Measurements from ENCODE around the gene FCRL3.

Gene FCRL3

DNA sequence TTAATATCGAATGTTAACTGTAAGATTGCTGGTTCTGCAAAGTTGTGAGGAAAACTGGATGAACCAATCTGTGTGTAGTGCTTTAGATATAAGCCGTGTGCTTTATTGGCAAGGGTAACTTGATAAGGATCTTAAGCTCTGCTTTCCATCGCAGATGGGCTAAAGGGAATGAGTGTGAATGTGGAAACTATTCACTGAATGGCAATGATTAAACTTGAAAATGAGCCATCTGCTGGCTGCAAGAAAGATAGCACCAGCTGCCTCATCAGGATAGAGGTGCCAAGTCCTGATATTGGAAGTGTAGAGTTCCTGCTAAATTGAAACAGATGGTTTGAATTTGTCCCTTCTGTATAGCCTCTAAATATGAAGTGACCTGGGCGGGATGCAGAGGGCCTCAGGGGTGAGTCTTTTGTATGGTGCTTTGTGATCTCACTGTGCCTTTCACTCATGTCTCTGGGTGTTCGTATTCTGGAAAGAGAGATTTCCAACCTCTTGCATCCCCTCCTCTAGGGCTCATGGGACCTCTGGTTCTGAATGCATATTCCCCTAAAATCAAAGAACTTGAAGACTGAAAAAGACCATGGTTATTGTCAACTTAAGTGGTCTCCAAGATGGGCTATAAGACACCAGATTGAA, 9.2 kb downstream of the FCRL3 start:
- H3K9ac ChIP-seq (ENCODE audit: low read depth in 1 of 2, low read length in 2 of 2) = no peak overlapping the region
- no peak overlapping the region for H3K27ac ChIP-seq (ENCODE audit: low read depth, low read length)
- no peaks in the 10 kb centered on the region for H3K4me1 ChIP-seq (ENCODE audit: control insufficient read depth in 1 of 2, insufficient read depth in 2 of 2, low read length in 2 of 2)
- no peaks in the 10 kb centered on the region for H3K9me3 ChIP-seq (ENCODE audit: control insufficient read depth in 1 of 2, low read length in 2 of 2)
- H3K27me3 ChIP-seq (ENCODE audit: control insufficient read depth in 1 of 2, insufficient read depth in 2 of 2, low read length in 2 of 2) = no peaks in the 10 kb centered on the region
- no peak overlapping the region for H3K4me3 ChIP-seq (ENCODE audit: low read depth in 1 of 2, low read length in 2 of 2)
- no peaks in the 10 kb centered on the region for H3K36me3 ChIP-seq (ENCODE audit: control insufficient read depth in 1 of 2, insufficient read depth in 2 of 2, low read length in 2 of 2)

DNA sequence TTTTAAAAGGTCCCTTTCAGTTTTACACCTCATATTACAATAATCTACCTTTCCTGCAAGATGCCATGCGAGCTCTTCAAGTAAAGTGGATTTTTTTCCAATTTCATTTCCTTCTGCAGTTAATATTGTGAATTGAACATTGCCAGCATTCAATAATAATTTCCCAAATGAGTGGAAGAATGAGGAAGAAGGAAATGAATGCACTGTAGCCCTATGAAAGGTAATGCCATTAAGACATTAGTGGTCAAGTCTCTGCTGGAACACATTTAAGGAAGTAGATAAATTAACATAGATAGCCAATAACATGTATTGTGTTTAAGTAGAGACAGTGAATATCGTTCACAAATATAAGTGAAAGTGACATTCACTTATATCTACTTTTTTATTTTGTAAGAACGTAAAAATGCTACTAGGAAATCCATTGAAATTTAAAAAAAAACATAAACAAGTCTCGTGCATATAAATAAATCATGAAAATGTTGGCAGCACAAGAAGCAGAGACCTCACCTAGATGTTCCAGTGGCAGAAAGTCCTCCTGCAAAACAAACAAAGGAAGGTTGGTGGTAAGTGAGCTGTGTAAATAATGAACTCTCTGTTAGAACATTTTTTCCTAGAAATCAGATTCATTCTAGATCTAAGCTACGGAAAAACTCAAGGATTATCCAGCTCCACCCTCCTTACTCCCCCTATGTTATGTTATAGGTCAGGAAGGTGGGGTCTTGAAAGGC, 17.7 kb downstream of the FCRL3 start:
- H3K9ac ChIP-seq (ENCODE audit: low read depth in 1 of 2, low read length in 2 of 2) = no peak overlapping the region
- H3K4me3 ChIP-seq (ENCODE audit: low read depth in 1 of 2, low read length in 2 of 2) = no peak overlapping the region
- no peaks in the 10 kb centered on the region for H3K27me3 ChIP-seq (ENCODE audit: control insufficient read depth in 1 of 2, insufficient read depth in 2 of 2, low read length in 2 of 2)
- H3K4me1 ChIP-seq (ENCODE audit: control insufficient read depth in 1 of 2, insufficient read depth in 2 of 2, low read length in 2 of 2) = no peaks in the 10 kb centered on the region
- no peaks in the 10 kb centered on the region for H3K9me3 ChIP-seq (ENCODE audit: control insufficient read depth in 1 of 2, low read length in 2 of 2)
- H3K36me3 ChIP-seq (ENCODE audit: control insufficient read depth in 1 of 2, insufficient read depth in 2 of 2, low read length in 2 of 2) = no peaks in the 10 kb centered on the region
- H3K27ac ChIP-seq (ENCODE audit: low read depth, low read length) = no peak overlapping the region

DNA sequence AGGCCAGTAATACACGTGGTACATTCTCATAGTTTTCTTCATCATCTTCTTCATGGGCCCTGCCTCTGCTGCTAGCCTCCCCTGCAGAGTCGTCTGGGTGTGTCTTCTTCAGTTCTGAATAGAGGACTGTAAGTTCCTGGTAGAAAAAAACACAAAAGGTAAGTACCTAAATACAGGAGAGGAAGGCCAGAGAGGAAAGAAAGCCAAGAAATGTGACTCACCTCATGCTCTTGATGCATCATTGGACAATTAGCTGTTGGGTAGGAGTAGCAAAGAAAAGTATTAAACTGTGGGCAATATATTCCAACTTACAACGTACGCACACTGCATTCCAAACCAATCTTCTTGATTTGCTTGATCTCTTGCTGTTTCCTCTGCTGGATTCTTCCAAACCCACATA, 21.8 kb downstream of the FCRL3 start:
- Histone ChIP-seq H3K27me3 (ENCODE audit: control insufficient read depth in 1 of 2, insufficient read depth in 2 of 2, low read length in 2 of 2) (peaks cover 0 to 2% of the 10 kb centered on the region in 2 donors), H3K9me3 (ENCODE audit: control insufficient read depth in 1 of 2, low read length in 2 of 2) (no peaks in the 10 kb centered on the region), H3K36me3 (ENCODE audit: control insufficient read depth in 1 of 2, insufficient read depth in 2 of 2, low read length in 2 of 2) (no peaks in the 10 kb centered on the region), H3K4me1 (ENCODE audit: control insufficient read depth in 1 of 2, insufficient read depth in 2 of 2, low read length in 2 of 2) (no peaks in the 10 kb centered on the region), H3K9ac (ENCODE audit: low read depth in 1 of 2, low read length in 2 of 2) (no peak overlapping the region), H3K4me3 (ENCODE audit: low read depth in 1 of 2, low read length in 2 of 2) (no peak overlapping the region), H3K27ac (ENCODE audit: low read depth, low read length) (no peak overlapping the region)

DNA sequence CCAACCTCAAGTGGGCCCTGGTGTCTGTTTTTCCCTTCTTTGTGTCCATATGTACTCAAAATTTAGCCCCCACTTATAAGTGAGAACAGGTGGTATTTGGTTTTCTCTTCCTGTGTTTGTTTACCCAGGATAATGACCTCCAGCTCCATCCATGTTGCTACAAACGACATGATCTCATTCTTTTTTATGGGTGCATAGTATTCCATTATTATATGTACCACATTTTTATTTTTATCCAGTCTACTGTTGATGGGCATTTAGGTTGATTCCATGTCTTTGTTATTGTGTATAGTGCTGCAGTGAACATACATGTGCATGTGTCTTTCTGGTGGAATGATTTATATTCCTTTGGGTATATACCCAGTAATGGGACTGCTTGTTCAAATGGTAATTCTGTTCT, 27.6 kb downstream of the FCRL3 start:
- Histone ChIP-seq H3K27me3 (ENCODE audit: control insufficient read depth in 1 of 2, insufficient read depth in 2 of 2, low read length in 2 of 2) (peaks cover 0 to 2% of the 10 kb centered on the region in 2 donors), H3K9ac (ENCODE audit: low read depth in 1 of 2, low read length in 2 of 2) (no peak overlapping the region), H3K27ac (ENCODE audit: low read depth, low read length) (no peak overlapping the region), H3K36me3 (ENCODE audit: control insufficient read depth in 1 of 2, insufficient read depth in 2 of 2, low read length in 2 of 2) (no peaks in the 10 kb centered on the region), H3K4me3 (ENCODE audit: low read depth in 1 of 2, low read length in 2 of 2) (no peak overlapping the region), H3K4me1 (ENCODE audit: control insufficient read depth in 1 of 2, insufficient read depth in 2 of 2, low read length in 2 of 2) (no peaks in the 10 kb centered on the region), H3K9me3 (ENCODE audit: control insufficient read depth in 1 of 2, low read length in 2 of 2) (peaks cover 0 to 5% of the 10 kb centered on the region in 2 donors)

DNA sequence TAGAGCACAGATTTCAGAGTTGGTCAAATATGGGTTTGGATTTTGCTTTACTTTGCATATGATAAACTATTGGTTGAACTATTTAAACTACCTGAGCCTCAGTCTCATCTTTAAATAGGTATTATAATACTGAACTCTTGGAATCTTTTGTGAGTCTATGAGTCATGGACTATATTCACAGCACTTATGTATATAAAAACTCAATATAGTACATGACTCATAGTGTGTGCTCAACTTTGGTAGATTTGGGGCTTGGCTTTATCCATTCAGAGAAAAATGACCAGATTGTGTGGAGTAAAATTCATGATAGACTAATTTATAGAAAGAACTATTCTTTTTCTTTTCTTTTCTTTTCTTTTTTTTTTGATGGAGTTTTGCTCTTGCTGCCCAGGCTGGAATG, 28.7 kb downstream of the FCRL3 start:
- Histone ChIP-seq H3K36me3 (ENCODE audit: control insufficient read depth in 1 of 2, insufficient read depth in 2 of 2, low read length in 2 of 2) (no peaks in the 10 kb centered on the region), H3K4me1 (ENCODE audit: control insufficient read depth in 1 of 2, insufficient read depth in 2 of 2, low read length in 2 of 2) (no peaks in the 10 kb centered on the region), H3K27me3 (ENCODE audit: control insufficient read depth in 1 of 2, insufficient read depth in 2 of 2, low read length in 2 of 2) (peaks cover 0 to under 1% of the 10 kb centered on the region in 2 donors), H3K9me3 (ENCODE audit: control insufficient read depth in 1 of 2, low read length in 2 of 2) (peaks cover 0 to 5% of the 10 kb centered on the region in 2 donors), H3K9ac (ENCODE audit: low read depth in 1 of 2, low read length in 2 of 2) (no peak overlapping the region), H3K27ac (ENCODE audit: low read depth, low read length) (no peak overlapping the region), H3K4me3 (ENCODE audit: low read depth in 1 of 2, low read length in 2 of 2) (no peak overlapping the region)

DNA sequence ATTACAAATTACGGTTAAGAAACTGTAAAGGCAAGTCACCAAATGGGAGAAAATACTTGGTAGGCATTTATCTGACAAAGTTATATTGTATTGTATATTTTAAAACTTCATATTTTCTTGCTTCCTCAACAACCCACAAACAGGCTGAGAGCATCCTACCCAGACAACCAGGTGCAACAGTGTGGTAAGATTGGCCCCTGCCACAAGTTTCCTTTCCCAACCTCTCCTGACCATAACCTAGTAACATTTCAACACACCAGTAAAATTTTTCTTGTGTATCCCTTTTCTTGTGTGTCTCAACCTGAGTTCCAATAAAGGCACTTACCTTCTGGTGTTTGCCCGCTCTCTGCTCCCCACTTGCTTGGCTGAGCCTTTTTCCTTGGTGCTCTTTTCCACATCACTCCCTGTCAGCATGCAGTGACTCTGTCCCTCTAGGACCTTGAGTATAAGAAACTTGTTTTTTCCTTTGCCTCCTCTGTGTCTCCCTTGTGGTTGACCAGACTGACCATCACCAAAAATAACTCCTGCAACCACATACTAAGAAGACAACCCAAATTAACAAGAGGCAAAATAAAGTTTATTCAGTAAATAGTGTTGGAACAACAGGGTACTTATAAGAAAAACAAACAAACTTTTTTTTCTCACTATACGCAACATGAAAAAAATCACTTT, 40.9 kb downstream of the FCRL3 start:
- Histone ChIP-seq H3K9ac (ENCODE audit: low read depth in 1 of 2, low read length in 2 of 2) (no peak overlapping the region), H3K36me3 (ENCODE audit: control insufficient read depth in 1 of 2, insufficient read depth in 2 of 2, low read length in 2 of 2) (no peaks in the 10 kb centered on the region), H3K4me3 (ENCODE audit: low read depth in 1 of 2, low read length in 2 of 2) (no peak overlapping the region)

DNA sequence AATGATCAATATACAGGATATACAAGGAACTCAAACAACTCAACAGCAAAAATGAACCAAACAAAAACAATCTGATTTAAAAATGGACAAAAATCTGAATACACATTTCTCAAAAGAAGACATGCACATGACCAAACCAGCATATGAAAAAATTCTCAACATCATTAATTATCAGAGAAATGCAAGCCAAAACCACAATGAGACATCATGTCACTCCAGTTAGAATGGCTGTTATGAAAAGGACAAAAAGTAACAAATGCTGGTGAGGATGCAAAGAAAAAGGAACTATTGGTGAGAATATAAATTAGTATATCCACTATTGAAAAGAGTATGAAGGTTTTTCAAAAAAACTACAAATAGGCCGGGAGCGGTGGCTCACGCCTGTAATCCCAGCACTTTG, 42.0 kb downstream of the FCRL3 start:
- H3K4me3 ChIP-seq (ENCODE audit: low read depth in 1 of 2, low read length in 2 of 2) = no peak overlapping the region
- no peaks in the 10 kb centered on the region for H3K4me1 ChIP-seq (ENCODE audit: control insufficient read depth in 1 of 2, insufficient read depth in 2 of 2, low read length in 2 of 2)
- no peak overlapping the region for H3K27ac ChIP-seq (ENCODE audit: low read depth, low read length)
- no peaks in the 10 kb centered on the region for H3K36me3 ChIP-seq (ENCODE audit: control insufficient read depth in 1 of 2, insufficient read depth in 2 of 2, low read length in 2 of 2)
- no peak overlapping the region for H3K9ac ChIP-seq (ENCODE audit: low read depth in 1 of 2, low read length in 2 of 2)
- H3K9me3 ChIP-seq (ENCODE audit: control insufficient read depth in 1 of 2, low read length in 2 of 2) = peaks cover 0 to 4% of the 10 kb centered on the region in 2 donors
- peaks cover 0 to 4% of the 10 kb centered on the region in 2 donors for H3K27me3 ChIP-seq (ENCODE audit: control insufficient read depth in 1 of 2, insufficient read depth in 2 of 2, low read length in 2 of 2)

More for the DNA sequence above, 40.9 kb downstream of the FCRL3 start:
- Histone ChIP-seq H3K27ac (ENCODE audit: low read depth, low read length) (no peak overlapping the region), H3K4me1 (ENCODE audit: control insufficient read depth in 1 of 2, insufficient read depth in 2 of 2, low read length in 2 of 2) (no peaks in the 10 kb centered on the region), H3K27me3 (ENCODE audit: control insufficient read depth in 1 of 2, insufficient read depth in 2 of 2, low read length in 2 of 2) (peaks cover 0 to 4% of the 10 kb centered on the region in 2 donors), H3K9me3 (ENCODE audit: control insufficient read depth in 1 of 2, low read length in 2 of 2) (peaks cover 0 to 4% of the 10 kb centered on the region in 2 donors)

DNA sequence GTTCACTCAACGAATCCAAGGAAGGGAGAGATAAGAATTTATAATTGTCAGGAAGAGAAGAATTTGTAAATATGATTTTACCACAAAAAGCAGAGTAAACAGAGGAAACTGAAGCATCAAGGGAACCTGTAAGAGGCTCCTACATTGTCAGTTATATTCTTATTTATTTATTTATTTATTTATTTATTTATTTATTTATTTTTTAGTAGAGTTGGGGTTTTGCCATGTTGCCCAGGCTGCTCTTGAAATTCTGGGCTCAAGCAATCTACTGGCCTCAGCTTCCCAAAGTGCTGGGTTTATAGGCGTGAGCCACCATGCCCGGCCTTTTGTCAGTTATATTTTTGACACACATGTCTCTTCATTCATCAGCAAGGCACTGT, 47.1 kb downstream of the FCRL3 start:
- no peaks in the 10 kb centered on the region for H3K36me3 ChIP-seq (ENCODE audit: control insufficient read depth in 1 of 2, insufficient read depth in 2 of 2, low read length in 2 of 2)
- no peaks in the 10 kb centered on the region for H3K9me3 ChIP-seq (ENCODE audit: control insufficient read depth in 1 of 2, low read length in 2 of 2)
- no peak overlapping the region for H3K4me3 ChIP-seq (ENCODE audit: low read depth in 1 of 2, low read length in 2 of 2)
- H3K9ac ChIP-seq (ENCODE audit: low read depth in 1 of 2, low read length in 2 of 2) = no peak overlapping the region
- H3K4me1 ChIP-seq (ENCODE audit: control insufficient read depth in 1 of 2, insufficient read depth in 2 of 2, low read length in 2 of 2) = no peaks in the 10 kb centered on the region
- peaks cover 2 to 11% of the 10 kb centered on the region in 2 donors for H3K27me3 ChIP-seq (ENCODE audit: control insufficient read depth in 1 of 2, insufficient read depth in 2 of 2, low read length in 2 of 2)
- H3K27ac ChIP-seq (ENCODE audit: low read depth, low read length) = no peak overlapping the region

DNA sequence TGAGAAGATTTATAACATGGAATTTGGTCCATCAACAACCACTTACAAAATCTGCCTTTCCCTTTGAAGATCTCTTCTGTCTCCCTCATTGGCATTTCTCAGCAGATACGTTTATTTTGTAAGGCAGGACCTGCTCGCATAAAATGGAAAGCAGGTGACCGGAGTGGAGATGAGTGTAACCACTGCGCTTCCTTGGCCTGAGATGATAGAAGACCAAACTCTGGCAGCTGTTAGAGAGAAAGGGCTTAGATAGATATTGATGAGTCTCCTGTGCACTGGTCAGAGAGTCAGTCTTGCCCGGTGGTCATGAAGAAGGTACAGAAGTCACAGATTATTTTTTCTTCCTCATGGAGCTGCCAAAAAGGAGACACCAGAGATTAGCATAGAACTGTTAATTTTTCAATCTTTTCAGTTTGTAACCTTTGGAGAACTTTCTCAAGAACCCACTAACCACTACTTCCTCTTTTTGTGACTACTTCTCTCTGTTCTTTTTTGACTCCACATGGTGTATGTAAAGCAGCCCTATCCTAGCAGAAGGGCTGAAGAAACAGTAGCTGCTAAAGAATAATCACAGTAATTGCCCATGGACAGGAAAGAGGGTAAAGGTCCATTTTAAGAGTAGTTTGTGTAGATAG, 47.6 kb downstream of the FCRL3 start:
- Histone ChIP-seq H3K36me3 (ENCODE audit: control insufficient read depth in 1 of 2, insufficient read depth in 2 of 2, low read length in 2 of 2) (no peaks in the 10 kb centered on the region), H3K4me3 (ENCODE audit: low read depth in 1 of 2, low read length in 2 of 2) (no peak overlapping the region), H3K27me3 (ENCODE audit: control insufficient read depth in 1 of 2, insufficient read depth in 2 of 2, low read length in 2 of 2) (peaks cover 2 to 11% of the 10 kb centered on the region in 2 donors), H3K4me1 (ENCODE audit: control insufficient read depth in 1 of 2, insufficient read depth in 2 of 2, low read length in 2 of 2) (no peaks in the 10 kb centered on the region), H3K9ac (ENCODE audit: low read depth in 1 of 2, low read length in 2 of 2) (no peak overlapping the region), H3K9me3 (ENCODE audit: control insufficient read depth in 1 of 2, low read length in 2 of 2) (no peaks in the 10 kb centered on the region), H3K27ac (ENCODE audit: low read depth, low read length) (no peak overlapping the region)

DNA sequence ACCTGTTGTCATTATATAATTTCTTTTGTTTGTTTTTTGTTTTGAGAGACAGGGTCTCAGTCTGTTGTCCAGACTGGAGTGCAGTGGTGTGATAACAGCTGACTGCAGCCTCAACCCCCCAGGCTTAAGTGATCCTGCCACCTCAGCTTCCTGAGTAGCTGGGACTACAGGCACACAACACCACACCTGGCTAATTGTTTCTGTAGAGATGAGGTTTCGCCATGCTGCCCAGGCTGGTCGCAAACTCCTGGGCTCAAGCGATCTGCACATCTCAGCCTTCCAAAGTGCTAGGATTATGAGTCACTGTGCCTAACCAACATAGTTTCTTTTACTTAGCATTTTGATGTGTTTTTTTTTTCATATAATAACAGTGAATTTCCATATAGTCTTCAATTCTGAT, 52.3 kb downstream of the FCRL3 start:
- Histone ChIP-seq H3K9ac (ENCODE audit: low read depth in 1 of 2, low read length in 2 of 2) (no peak overlapping the region), H3K27ac (ENCODE audit: low read depth, low read length) (no peak overlapping the region), H3K36me3 (ENCODE audit: control insufficient read depth in 1 of 2, insufficient read depth in 2 of 2, low read length in 2 of 2) (no peaks in the 10 kb centered on the region), H3K9me3 (ENCODE audit: control insufficient read depth in 1 of 2, low read length in 2 of 2) (no peaks in the 10 kb centered on the region), H3K4me1 (ENCODE audit: control insufficient read depth in 1 of 2, insufficient read depth in 2 of 2, low read length in 2 of 2) (no peaks in the 10 kb centered on the region), H3K4me3 (ENCODE audit: low read depth in 1 of 2, low read length in 2 of 2) (no peak overlapping the region), H3K27me3 (ENCODE audit: control insufficient read depth in 1 of 2, insufficient read depth in 2 of 2, low read length in 2 of 2) (peaks cover 2 to 17% of the 10 kb centered on the region in 2 donors)
